ENCODE data around the gene DHRS13. TPM values are rescaled to one million over a fixed set of nuclear protein-coding genes. Genes with fewer than 3 reads are reported as not detected.
A peak's percentile ranks its signal among the peaks of the same experiment; 100 is the strongest.

The DHRS13 gene
- total RNA-seq, 2 experiments from 2014 or later = 28.4 to 29.2 TPM

GRCh38 chr17:28948873-28949184 is 46.0 kb upstream of the DHRS13 start:
- Histone ChIP-seq H2AFZ (ENCODE audit: low read length) (no peak overlapping the region), H3K4me3 (ENCODE audit: low read depth, low read length, poor library complexity, severe bottlenecking) (peak overlapping the region; percentile 80), H3K4me1 (ENCODE audit: insufficient read depth, low read length, poor library complexity, severe bottlenecking) (peaks cover 36% of the 10 kb centered on the region), H3K79me2 (ENCODE audit: insufficient read depth, low read depth, low read length) (peaks cover 71% of the 10 kb centered on the region), H3K36me3 (ENCODE audit: insufficient read depth, low read length) (peaks cover 62% of the 10 kb centered on the region), H3K9me3 (ENCODE audit: low read length) (no peaks in the 10 kb centered on the region), H4K20me1 (ENCODE audit: insufficient read depth, low read length) (peaks cover 6% of the 10 kb centered on the region), H3K9me2 (ENCODE audit: insufficient read depth, low read length) (no peaks in the 10 kb centered on the region), H3K4me2 (ENCODE audit: low read length) (peak overlapping the region; percentile 84), H3K27ac (ENCODE audit: low read depth, low read length, poor library complexity, severe bottlenecking) (peak overlapping the region; percentile 81)
- DNase-seq (ENCODE audit: low spot score) = no peak
- CTCF ChIA-PET (ENCODE audit: unreplicated experiment) = no interaction called here
- POLR2A ChIA-PET = interaction anchor here (1.3 kb wide), 1 partner anchor 19 kb away, joined by 5 read pairs; no protein-coding TSS in a partner anchor
- no peak for TF ChIP-seq EZH2phosphoT487 (IDR thresholded peaks at IDR 0.05; ENCODE audit: borderline replicate concordance, low read depth, low read length)
- intact Hi-C loops (cut with micrococcal nuclease; ENCODE audit: unreplicated experiment) = no loop called here
- BruUV-seq (replicated peaks) = no TSS peak

GRCh38 chr17:28948342-28948741 is 45.5 kb upstream of the DHRS13 start:
- Histone ChIP-seq H2AFZ (ENCODE audit: low read length) (no peak overlapping the region), H3K4me3 (ENCODE audit: low read depth, low read length, poor library complexity, severe bottlenecking) (peak overlapping the region; percentile 80), H3K36me3 (ENCODE audit: insufficient read depth, low read length) (peaks cover 66% of the 10 kb centered on the region), H3K9me3 (ENCODE audit: low read length) (no peaks in the 10 kb centered on the region), H4K20me1 (ENCODE audit: insufficient read depth, low read length) (peaks cover 6% of the 10 kb centered on the region), H3K4me1 (ENCODE audit: insufficient read depth, low read length, poor library complexity, severe bottlenecking) (peaks cover 35% of the 10 kb centered on the region), H3K27ac (ENCODE audit: low read depth, low read length, poor library complexity, severe bottlenecking) (no peak overlapping the region), H3K9me2 (ENCODE audit: insufficient read depth, low read length) (no peaks in the 10 kb centered on the region), H3K79me2 (ENCODE audit: insufficient read depth, low read depth, low read length) (peaks cover 76% of the 10 kb centered on the region), H3K4me2 (ENCODE audit: low read length) (peak overlapping the region; percentile 84)
- POLR2A ChIA-PET = interaction anchor here (0.6 to 0.7 kb wide), 2 partner anchors 58 to 160 kb away, joined by 3 read pairs; no protein-coding TSS in a partner anchor
- DNase-seq (ENCODE audit: low spot score) = no peak
- intact Hi-C loops (cut with micrococcal nuclease; ENCODE audit: unreplicated experiment) = no loop called here
- no TSS peak for BruUV-seq (replicated peaks)
- CTCF ChIA-PET (ENCODE audit: unreplicated experiment) = no interaction called here
- TF ChIP-seq EZH2phosphoT487 (IDR thresholded peaks at IDR 0.05; ENCODE audit: borderline replicate concordance, low read depth, low read length) = no peak
- TF ChIP-seq, protein P1, sequence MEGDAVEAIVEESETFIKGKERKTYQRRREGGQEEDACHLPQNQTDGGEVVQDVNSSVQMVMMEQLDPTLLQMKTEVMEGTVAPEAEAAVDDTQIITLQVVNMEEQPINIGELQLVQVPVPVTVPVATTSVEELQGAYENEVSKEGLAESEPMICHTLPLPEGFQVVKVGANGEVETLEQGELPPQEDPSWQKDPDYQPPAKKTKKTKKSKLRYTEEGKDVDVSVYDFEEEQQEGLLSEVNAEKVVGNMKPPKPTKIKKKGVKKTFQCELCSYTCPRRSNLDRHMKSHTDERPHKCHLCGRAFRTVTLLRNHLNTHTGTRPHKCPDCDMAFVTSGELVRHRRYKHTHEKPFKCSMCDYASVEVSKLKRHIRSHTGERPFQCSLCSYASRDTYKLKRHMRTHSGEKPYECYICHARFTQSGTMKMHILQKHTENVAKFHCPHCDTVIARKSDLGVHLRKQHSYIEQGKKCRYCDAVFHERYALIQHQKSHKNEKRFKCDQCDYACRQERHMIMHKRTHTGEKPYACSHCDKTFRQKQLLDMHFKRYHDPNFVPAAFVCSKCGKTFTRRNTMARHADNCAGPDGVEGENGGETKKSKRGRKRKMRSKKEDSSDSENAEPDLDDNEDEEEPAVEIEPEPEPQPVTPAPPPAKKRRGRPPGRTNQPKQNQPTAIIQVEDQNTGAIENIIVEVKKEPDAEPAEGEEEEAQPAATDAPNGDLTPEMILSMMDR (conservative IDR thresholded peaks at IDR 0.05; ENCODE audit: low read length) = no peak

- CTCF ChIA-PET (ENCODE audit: unreplicated experiment) = no interaction called here
- no peak for DNase-seq (ENCODE audit: low spot score)
- TF ChIP-seq, protein P1 (conservative IDR thresholded peaks at IDR 0.05; ENCODE audit: low read length) = no peak
- TF ChIP-seq EZH2phosphoT487 (IDR thresholded peaks at IDR 0.05; ENCODE audit: borderline replicate concordance, low read depth, low read length) = no peak
- H3K9me3 ChIP-seq (ENCODE audit: low read length) = no peaks in the 10 kb centered on the region
- H3K4me1 ChIP-seq (ENCODE audit: insufficient read depth, low read length, poor library complexity, severe bottlenecking) = peaks cover 28% of the 10 kb centered on the region
- intact Hi-C loops (cut with micrococcal nuclease; ENCODE audit: unreplicated experiment) = no loop called here
- POLR2A ChIA-PET = interaction anchor here (0.7 kb wide), 1 partner anchor 161 kb away, joined by 3 read pairs; no protein-coding TSS in a partner anchor
- TSS peak; percentile 25 for BruUV-seq (replicated peaks)
- H2AFZ ChIP-seq (ENCODE audit: low read length) = no peak overlapping the region
- no peak overlapping the region for H3K27ac ChIP-seq (ENCODE audit: low read depth, low read length, poor library complexity, severe bottlenecking)
- peaks cover 83% of the 10 kb centered on the region for H3K79me2 ChIP-seq (ENCODE audit: insufficient read depth, low read depth, low read length)
- peak overlapping the region; percentile 84 for H3K4me2 ChIP-seq (ENCODE audit: low read length)
- H3K9me2 ChIP-seq (ENCODE audit: insufficient read depth, low read length) = no peaks in the 10 kb centered on the region
- H3K36me3 ChIP-seq (ENCODE audit: insufficient read depth, low read length) = peaks cover 72% of the 10 kb centered on the region
- peaks cover 6% of the 10 kb centered on the region for H4K20me1 ChIP-seq (ENCODE audit: insufficient read depth, low read length)
- H3K4me3 ChIP-seq (ENCODE audit: low read depth, low read length, poor library complexity, severe bottlenecking) = peak overlapping the region; percentile 80
Observed at GRCh38 chr17:28947639-28948038, 44.8 kb upstream of the DHRS13 start.
